NOMO-1 treated with dmso at 0.1 percent for 144 hours (cell line): ENCODE measurements around the gene SLC7A9.
"Not testable (repeated sequence)": the region's sequence is repeated elsewhere in the genome, so short reads cannot be mapped to it uniquely, and the experiment has no call there.

Source experiments
- DNase-seq: peaks from one replicate; lab custom pipeline; 2025; ENCODE audit not compliant: unreplicated experiment; lab: John Stamatoyannopoulos, UW

Gene SLC7A9

GRCh38 chr19:32865326-32865725 is 4.2 kb downstream of the SLC7A9 start:
- no peak for DNase-seq

DNA sequence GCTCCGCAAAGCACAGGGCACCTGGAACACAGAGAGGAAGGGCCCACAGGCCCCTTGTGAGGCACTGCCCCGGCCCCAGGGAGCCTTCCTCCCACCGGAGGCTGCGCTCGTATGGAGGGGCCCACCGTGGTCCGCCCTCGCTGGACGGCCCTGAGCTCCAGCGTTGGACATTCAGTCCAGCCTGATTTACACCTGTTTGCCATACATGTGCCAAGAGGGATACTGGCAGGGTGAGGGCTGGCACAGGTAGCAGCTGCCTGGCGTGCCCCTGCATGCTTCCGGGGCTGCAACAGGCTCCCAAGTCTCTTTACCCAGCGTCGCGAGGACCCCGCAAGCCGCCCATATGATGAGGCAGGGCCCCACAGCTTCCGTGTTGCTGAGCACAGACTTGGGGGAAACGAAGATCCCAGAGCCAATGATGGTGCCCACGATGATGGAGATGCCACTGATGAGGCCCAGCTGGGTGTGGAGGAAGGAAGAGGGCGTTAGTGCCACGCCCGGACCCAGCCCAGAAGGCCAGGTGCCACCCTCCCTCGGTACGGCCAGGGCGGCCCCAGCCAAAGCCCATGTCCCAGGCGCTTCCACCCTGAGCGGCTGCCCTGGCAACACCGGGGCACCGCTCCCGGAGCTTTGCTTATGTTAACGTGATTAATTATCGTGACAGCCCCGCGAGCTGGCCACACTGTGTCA is 5.1 kb downstream of the SLC7A9 start:
- no peak for DNase-seq

DNA sequence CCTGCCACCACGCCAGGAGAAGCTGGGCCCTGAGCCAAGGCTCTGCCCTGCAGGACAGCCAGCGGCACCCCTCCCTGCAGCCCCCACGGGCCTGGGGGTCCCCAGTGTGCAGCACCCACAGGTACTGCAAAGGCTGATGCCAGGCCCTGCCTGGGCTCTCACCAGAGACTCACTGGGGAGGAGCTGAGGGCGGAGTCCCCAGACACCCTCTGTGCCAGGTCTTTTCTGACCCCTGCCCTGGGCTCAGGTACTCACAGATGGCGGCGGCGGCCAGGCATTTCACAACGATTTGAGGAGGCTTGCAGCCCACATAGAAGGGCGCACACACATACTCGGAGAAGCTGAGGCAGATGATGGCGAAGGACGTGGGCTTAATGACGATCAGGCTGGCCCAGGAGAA is 5.7 kb downstream of the SLC7A9 start:
- DNase-seq = no peak

GRCh38 chr19:32863301-32863700 is 6.3 kb downstream of the SLC7A9 start:
- DNase-seq = no peak

- DNase-seq = no peak
Observed at GRCh38 chr19:32862741-32863140, 6.8 kb downstream of the SLC7A9 start.

GRCh38 chr19:32862173-32862572 is 7.4 kb downstream of the SLC7A9 start:
- no peak for DNase-seq

- no peak for DNase-seq
Observed at GRCh38 chr19:32861596-32861995, 8.0 kb downstream of the SLC7A9 start.

DNA sequence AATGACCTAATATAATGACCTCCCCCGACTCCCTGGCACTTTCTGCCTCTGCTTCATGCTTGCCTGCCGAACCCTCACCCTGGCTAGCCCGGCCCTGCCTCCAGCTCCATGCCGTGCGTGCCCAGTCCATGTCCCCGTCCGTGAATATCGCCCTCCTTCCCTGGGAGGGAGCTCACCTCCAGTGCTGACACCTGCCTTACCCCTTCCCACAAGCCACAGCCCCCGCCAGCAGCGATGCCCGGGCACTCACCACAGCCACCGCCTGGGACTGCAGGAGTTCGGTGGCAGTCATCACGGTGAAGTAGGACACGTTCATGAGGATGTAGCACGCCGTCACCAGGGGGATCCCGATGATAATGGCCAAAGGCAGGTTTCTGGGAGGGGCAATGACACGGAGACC is 10.0 kb downstream of the SLC7A9 start:
- no peak for DNase-seq

- DNase-seq = no peak
Observed at GRCh38 chr19:32858559-32858958, 11.0 kb downstream of the SLC7A9 start.

DNA sequence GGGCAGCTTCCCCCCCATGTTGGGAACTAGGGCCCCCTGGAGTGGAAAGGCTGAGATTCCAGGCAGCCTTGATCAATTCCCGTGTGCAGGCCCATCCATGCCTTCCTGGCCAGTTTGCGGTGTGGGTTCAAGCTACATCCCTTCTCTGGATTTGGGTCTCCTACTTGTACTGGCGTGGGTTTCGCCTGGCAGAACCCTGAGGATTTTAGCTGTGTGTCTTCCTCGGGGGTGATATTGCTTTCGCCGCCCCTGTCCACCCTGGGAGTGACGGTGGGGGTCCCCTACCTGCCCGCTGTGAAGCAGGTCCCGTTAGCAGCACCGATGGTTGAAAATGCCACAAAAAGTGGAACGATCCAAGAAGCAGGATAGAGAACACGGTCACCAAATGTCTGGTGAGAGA is 11.4 kb downstream of the SLC7A9 start:
- no peak for DNase-seq

GRCh38 chr19:32857584-32857983 is 12.0 kb downstream of the SLC7A9 start:
- no peak for DNase-seq

GRCh38 chr19:32856818-32857217 is 12.7 kb downstream of the SLC7A9 start:
- not testable (repeated sequence) for DNase-seq

- DNase-seq = no peak
Observed at GRCh38 chr19:32852216-32852615, 17.4 kb downstream of the SLC7A9 start.

- not testable (repeated sequence) for DNase-seq
Observed at GRCh38 chr19:32848035-32848434, 21.5 kb downstream of the SLC7A9 start.

GRCh38 chr19:32843716-32844245 is 25.8 kb downstream of the SLC7A9 start:
- no peak for DNase-seq

GRCh38 chr19:32842061-32842460 is 27.5 kb downstream of the SLC7A9 start:
- no peak for DNase-seq

- DNase-seq = no peak
Observed at GRCh38 chr19:32837531-32837930, 32.0 kb downstream of the SLC7A9 start.

- not testable (repeated sequence) for DNase-seq
Observed at GRCh38 chr19:32833388-32833787, 36.2 kb downstream of the SLC7A9 start.

DNA sequence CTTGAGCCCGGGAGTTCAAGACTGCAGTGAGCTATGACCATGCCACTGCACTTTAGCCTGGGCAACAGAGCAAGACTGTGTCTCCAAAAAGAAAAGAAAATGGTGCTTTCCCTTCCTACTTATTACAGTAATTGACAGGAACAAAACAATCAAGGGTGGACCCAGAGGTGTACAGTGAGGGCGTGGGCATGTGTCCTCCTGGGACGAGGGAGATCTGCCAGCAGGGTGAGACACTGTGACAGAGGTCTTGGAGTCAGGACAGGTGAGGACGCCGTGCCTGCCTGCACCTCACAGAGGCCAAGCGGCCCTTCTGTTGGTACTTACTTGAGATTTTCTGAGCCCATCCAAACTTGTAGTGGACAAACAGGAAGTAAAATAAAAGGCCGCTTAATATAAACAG is 36.7 kb downstream of the SLC7A9 start:
- DNase-seq = not testable (repeated sequence)

- DNase-seq = not testable (repeated sequence)
Observed at GRCh38 chr19:32832094-32832493, 37.5 kb downstream of the SLC7A9 start.

DNA sequence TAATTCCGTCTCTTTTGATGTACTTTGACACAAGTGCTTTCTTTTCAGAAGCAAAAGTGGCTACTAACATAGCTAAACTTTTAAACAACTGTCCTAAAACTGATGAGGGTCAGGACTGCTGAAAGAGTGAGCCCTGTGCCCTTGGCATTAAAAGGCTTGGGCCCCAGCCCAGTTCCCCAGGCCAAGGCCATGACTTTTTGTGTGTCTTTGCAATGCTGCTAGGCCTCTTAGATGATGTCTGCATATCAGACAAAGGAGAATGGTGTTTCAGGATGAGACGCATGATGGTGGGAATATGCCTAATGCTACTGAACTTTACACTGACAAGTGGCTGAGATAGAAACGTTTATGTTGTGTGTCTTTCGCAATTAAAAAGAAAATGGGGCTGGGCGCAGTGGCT is 38.0 kb downstream of the SLC7A9 start:
- no peak for DNase-seq

- DNase-seq = no peak
Observed at GRCh38 chr19:32830231-32831014, 39.1 kb downstream of the SLC7A9 start.
